Keratinocyte (primary cell): ENCODE results near the gene ADIPOR1.

Source experiments
- EZH2 ChIP-seq: IDR thresholded peaks from one replicate; pipeline ENCODE4 v1.6.1; 2012; ENCODE audit warnings: inconsistent platforms, mild to moderate bottlenecking, low read length, moderate library complexity
- TF ChIP-seq, protein P1 (sequence below), 3 experiments: IDR thresholded peaks in 1 of 3; conservative IDR thresholded peaks in 1 of 3; optimal IDR thresholded peaks in 1 of 3; 2 replicates in 2 of 3; 3 replicates in 1 of 3; pipeline versions ENCODE3 to v1.5.1; 2011; ENCODE audit warnings: low read length in 3 of 3, mild to moderate bottlenecking in 3 of 3, moderate library complexity in 2 of 3, control low read depth in 1 of 3, inconsistent platforms in 1 of 3; ENCODE audit not compliant: insufficient read depth in 2 of 3; ENCODE audit errors: extremely low read depth in 1 of 3

DNA sequence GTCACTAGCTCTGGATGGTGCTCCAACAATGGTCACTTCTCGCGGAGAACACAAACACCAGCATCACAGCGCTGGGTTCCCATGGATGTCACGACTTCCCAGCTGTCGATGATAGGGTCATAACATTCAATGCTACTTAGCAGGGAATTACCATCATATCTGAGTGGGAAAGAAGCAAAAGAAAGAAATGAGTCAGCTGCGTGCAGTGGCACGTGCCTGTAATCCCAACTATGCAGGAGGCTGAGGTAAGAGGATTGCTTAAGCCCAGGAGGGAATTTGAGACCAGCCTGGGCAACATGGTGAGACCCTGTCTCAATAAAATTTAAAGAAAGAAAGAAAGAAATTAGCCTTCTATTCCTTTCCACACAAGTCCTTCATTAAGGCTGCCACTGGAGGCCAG is 65.6 kb downstream of the ADIPOR1 start:
- TF ChIP-seq, protein P1, sequence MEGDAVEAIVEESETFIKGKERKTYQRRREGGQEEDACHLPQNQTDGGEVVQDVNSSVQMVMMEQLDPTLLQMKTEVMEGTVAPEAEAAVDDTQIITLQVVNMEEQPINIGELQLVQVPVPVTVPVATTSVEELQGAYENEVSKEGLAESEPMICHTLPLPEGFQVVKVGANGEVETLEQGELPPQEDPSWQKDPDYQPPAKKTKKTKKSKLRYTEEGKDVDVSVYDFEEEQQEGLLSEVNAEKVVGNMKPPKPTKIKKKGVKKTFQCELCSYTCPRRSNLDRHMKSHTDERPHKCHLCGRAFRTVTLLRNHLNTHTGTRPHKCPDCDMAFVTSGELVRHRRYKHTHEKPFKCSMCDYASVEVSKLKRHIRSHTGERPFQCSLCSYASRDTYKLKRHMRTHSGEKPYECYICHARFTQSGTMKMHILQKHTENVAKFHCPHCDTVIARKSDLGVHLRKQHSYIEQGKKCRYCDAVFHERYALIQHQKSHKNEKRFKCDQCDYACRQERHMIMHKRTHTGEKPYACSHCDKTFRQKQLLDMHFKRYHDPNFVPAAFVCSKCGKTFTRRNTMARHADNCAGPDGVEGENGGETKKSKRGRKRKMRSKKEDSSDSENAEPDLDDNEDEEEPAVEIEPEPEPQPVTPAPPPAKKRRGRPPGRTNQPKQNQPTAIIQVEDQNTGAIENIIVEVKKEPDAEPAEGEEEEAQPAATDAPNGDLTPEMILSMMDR (optimal IDR thresholded peaks at IDR 0.05 in 1 of 3, IDR thresholded peaks at IDR 0.05 in 1 of 3, conservative IDR thresholded peaks at IDR 0.05 in 1 of 3; ENCODE audit: extremely low read depth in 1 of 3, insufficient read depth in 2 of 3, low read length in 3 of 3) = no peak
- no peak for TF ChIP-seq EZH2
